ENCODE measurements around the gene WDR75. TPM values are rescaled to one million over a fixed set of nuclear protein-coding genes. Genes with fewer than 3 reads are reported as not detected.

The WDR75 gene
- polyA plus RNA-seq (2013, experiment 1 of 4), result 73.6 TPM
- polyA plus RNA-seq (2013, experiment 2 of 4), result 67.0 TPM
- 61.0 TPM for polyA plus RNA-seq (2013, experiment 3 of 4)
- polyA plus RNA-seq (2013, experiment 4 of 4), result 65.7 TPM

GRCh38 chr2:189440947-189441708, at the start of gene WDR75:
Gene WDR75 (plus strand): TSS chr2:189441474. CDS start chr2:189441493, 19 bp downstream.
- H3K4me1 ChIP-seq (ENCODE audit: control insufficient read depth, insufficient read depth, low read length), result peaks cover 5% of the 10 kb centered on the region
- WGBS, 2 experiments, result 0% methylated on average over 45 to 48 of the region's 48 CpGs
- no peaks in the 10 kb centered on the region for H3K9me3 ChIP-seq (ENCODE audit: control insufficient read depth, low read length)
- H3K27ac ChIP-seq (ENCODE audit: insufficient read depth, low read depth, low read length, poor library complexity, severe bottlenecking), result peak within 1 kb of the TSS; percentile 56
- H3K36me3 ChIP-seq (ENCODE audit: control insufficient read depth, insufficient read depth, low read length), result no peaks in the 10 kb centered on the region
- no peaks in the 10 kb centered on the region for H3K27me3 ChIP-seq (ENCODE audit: control insufficient read depth, insufficient read depth, low read length, poor library complexity, severe bottlenecking)
- peak within 1 kb of the TSS; percentile 74 for H3K4me3 ChIP-seq (ENCODE audit: insufficient read depth, low read depth, low read length)

DNA sequence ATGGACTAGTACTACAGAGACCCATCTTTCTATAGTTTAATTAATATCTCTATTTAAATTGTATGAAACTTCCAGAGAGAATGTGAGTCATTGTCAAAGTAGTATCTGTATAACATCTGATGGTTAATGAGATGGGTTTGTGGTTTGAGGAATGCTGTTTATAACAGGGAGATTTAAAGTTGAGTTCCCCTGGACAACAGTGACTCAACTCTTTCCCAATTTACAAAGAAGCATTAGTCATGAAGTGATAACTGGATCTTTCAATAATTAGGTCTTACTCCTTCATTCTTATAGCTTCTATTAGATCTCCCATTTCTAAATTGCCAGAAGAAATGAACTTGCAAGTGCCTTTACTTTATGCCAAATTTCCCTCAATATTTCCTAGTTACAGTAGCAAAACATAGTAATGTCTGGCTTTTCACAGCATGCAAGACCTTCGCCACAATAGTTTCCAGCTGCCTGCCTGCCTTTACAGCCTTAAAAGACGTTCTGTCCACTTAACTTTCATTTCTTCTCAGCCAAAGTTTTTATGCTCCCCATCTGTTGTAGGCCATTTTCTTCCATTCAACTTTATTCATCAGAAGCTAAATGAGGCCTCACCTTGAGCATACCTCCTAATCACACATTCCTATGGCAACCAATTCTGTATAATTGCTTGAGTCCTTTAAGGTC, 47.7 kb upstream of the WDR75 start:
- no peaks in the 10 kb centered on the region for H3K4me1 ChIP-seq (ENCODE audit: control insufficient read depth, insufficient read depth, low read length)
- H3K9me3 ChIP-seq (ENCODE audit: control insufficient read depth, low read length), result no peaks in the 10 kb centered on the region
- no peaks in the 10 kb centered on the region for H3K27me3 ChIP-seq (ENCODE audit: control insufficient read depth, insufficient read depth, low read length, poor library complexity, severe bottlenecking)
- H3K36me3 ChIP-seq (ENCODE audit: control insufficient read depth, insufficient read depth, low read length), result no peaks in the 10 kb centered on the region
- WGBS, 2 experiments, result 78 to 85% methylated on average over 2 of the region's 2 CpGs
- H3K27ac ChIP-seq (ENCODE audit: insufficient read depth, low read depth, low read length, poor library complexity, severe bottlenecking), result no peak overlapping the region
- no peak overlapping the region for H3K4me3 ChIP-seq (ENCODE audit: insufficient read depth, low read depth, low read length)

GRCh38 chr2:189394525-189394924, 46.7 kb upstream of the WDR75 start:
- Histone ChIP-seq H3K27ac (ENCODE audit: insufficient read depth, low read depth, low read length, poor library complexity, severe bottlenecking) (no peak overlapping the region), H3K9me3 (ENCODE audit: control insufficient read depth, low read length) (no peaks in the 10 kb centered on the region)

DNA sequence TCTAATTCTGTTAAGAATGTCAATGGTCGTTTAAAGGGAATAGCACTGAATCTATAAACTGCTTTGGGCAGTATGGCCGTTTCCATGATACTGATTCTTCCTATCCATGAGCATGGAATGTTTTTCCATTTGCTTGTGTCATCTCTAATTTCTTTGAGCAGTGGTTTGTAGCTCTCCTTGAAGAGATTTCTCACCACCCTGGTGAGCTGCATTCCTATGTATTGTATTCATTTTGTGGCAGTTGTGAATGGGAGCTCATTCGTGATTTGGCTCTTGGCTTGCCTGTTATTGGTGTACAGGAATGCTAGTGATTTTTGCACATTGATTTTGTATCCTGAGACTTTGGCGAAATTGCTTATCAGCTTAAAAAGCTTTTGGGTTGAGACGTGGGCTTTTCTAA, 38.3 kb upstream of the WDR75 start:
- no peaks in the 10 kb centered on the region for H3K4me1 ChIP-seq (ENCODE audit: control insufficient read depth, insufficient read depth, low read length)
- H3K27ac ChIP-seq (ENCODE audit: insufficient read depth, low read depth, low read length, poor library complexity, severe bottlenecking), result no peak overlapping the region
- H3K9me3 ChIP-seq (ENCODE audit: control insufficient read depth, low read length), result no peaks in the 10 kb centered on the region
- WGBS, 2 experiments, result 68 to 86% methylated on average over 4 to 5 of the region's 5 CpGs
- H3K36me3 ChIP-seq (ENCODE audit: control insufficient read depth, insufficient read depth, low read length), result no peaks in the 10 kb centered on the region
- no peak overlapping the region for H3K4me3 ChIP-seq (ENCODE audit: insufficient read depth, low read depth, low read length)
- no peaks in the 10 kb centered on the region for H3K27me3 ChIP-seq (ENCODE audit: control insufficient read depth, insufficient read depth, low read length, poor library complexity, severe bottlenecking)

More at GRCh38 chr2:189394525-189394924, 46.7 kb upstream of the WDR75 start:
- no peaks in the 10 kb centered on the region for H3K36me3 ChIP-seq (ENCODE audit: control insufficient read depth, insufficient read depth, low read length)
- no peak overlapping the region for H3K4me3 ChIP-seq (ENCODE audit: insufficient read depth, low read depth, low read length)
- no peaks in the 10 kb centered on the region for H3K27me3 ChIP-seq (ENCODE audit: control insufficient read depth, insufficient read depth, low read length, poor library complexity, severe bottlenecking)
- no peaks in the 10 kb centered on the region for H3K4me1 ChIP-seq (ENCODE audit: control insufficient read depth, insufficient read depth, low read length)

DNA sequence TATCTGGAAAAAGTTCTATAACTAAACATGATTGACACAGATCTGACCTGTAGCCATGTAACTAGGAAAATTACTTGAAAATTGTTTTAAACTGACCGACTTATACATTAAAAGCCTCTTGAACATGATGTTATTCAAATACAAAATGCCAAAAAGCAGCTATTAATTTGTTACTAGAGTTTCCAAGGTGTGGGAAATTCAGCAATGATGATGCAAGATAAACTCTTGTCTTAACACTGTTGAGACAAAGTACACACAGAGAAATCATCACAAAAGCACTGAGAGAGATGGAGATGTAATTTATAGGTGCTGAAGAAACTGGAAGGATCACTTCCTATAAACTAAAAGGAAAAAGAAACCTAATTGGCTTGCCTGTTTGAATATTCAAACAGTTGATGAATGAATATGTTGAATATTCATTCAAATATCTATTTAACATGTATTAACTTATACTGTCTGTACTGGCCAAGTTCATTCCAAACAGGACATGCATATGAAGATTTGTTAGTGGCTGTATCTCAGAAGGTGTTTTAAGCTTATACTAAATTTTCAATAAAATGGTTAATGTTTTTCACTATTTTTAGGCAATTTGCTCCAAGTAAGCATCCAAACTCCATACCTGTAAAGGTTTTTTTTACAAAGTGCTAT, 34.6 kb upstream of the WDR75 start:
- Histone ChIP-seq H3K4me3 (ENCODE audit: insufficient read depth, low read depth, low read length) (no peak overlapping the region), H3K27ac (ENCODE audit: insufficient read depth, low read depth, low read length, poor library complexity, severe bottlenecking) (no peak overlapping the region), H3K27me3 (ENCODE audit: control insufficient read depth, insufficient read depth, low read length, poor library complexity, severe bottlenecking) (no peaks in the 10 kb centered on the region), H3K4me1 (ENCODE audit: control insufficient read depth, insufficient read depth, low read length) (no peaks in the 10 kb centered on the region), H3K36me3 (ENCODE audit: control insufficient read depth, insufficient read depth, low read length) (no peaks in the 10 kb centered on the region), H3K9me3 (ENCODE audit: control insufficient read depth, low read length) (no peaks in the 10 kb centered on the region)
- WGBS, 2 experiments, result 100% methylated on average over 1 of the region's 1 CpG; no CpG with 5 or more reads in 1 of the 2 experiments

- Histone ChIP-seq H3K4me1 (ENCODE audit: control insufficient read depth, insufficient read depth, low read length) (no peaks in the 10 kb centered on the region), H3K4me3 (ENCODE audit: insufficient read depth, low read depth, low read length) (no peak overlapping the region), H3K9me3 (ENCODE audit: control insufficient read depth, low read length) (no peaks in the 10 kb centered on the region), H3K27me3 (ENCODE audit: control insufficient read depth, insufficient read depth, low read length, poor library complexity, severe bottlenecking) (no peaks in the 10 kb centered on the region), H3K36me3 (ENCODE audit: control insufficient read depth, insufficient read depth, low read length) (no peaks in the 10 kb centered on the region), H3K27ac (ENCODE audit: insufficient read depth, low read depth, low read length, poor library complexity, severe bottlenecking) (no peak overlapping the region)
- WGBS, 2 experiments, result 65 to 77% methylated on average over 3 to 4 of the region's 4 CpGs
Observed at GRCh38 chr2:189407281-189408209, 33.7 kb upstream of the WDR75 start.

GRCh38 chr2:189408294-189408693, 33.0 kb upstream of the WDR75 start:
- H3K4me3 ChIP-seq (ENCODE audit: insufficient read depth, low read depth, low read length), result no peak overlapping the region
- no peaks in the 10 kb centered on the region for H3K27me3 ChIP-seq (ENCODE audit: control insufficient read depth, insufficient read depth, low read length, poor library complexity, severe bottlenecking)
- no peaks in the 10 kb centered on the region for H3K9me3 ChIP-seq (ENCODE audit: control insufficient read depth, low read length)
- H3K27ac ChIP-seq (ENCODE audit: insufficient read depth, low read depth, low read length, poor library complexity, severe bottlenecking), result no peak overlapping the region
- no CpG with 5 or more reads among the region's 1 CpG for WGBS, 2 experiments
- no peaks in the 10 kb centered on the region for H3K4me1 ChIP-seq (ENCODE audit: control insufficient read depth, insufficient read depth, low read length)
- H3K36me3 ChIP-seq (ENCODE audit: control insufficient read depth, insufficient read depth, low read length), result no peaks in the 10 kb centered on the region

GRCh38 chr2:189409131-189409530, 32.1 kb upstream of the WDR75 start:
- Histone ChIP-seq H3K4me3 (ENCODE audit: insufficient read depth, low read depth, low read length) (no peak overlapping the region), H3K9me3 (ENCODE audit: control insufficient read depth, low read length) (no peaks in the 10 kb centered on the region), H3K27ac (ENCODE audit: insufficient read depth, low read depth, low read length, poor library complexity, severe bottlenecking) (no peak overlapping the region), H3K4me1 (ENCODE audit: control insufficient read depth, insufficient read depth, low read length) (no peaks in the 10 kb centered on the region), H3K27me3 (ENCODE audit: control insufficient read depth, insufficient read depth, low read length, poor library complexity, severe bottlenecking) (no peaks in the 10 kb centered on the region), H3K36me3 (ENCODE audit: control insufficient read depth, insufficient read depth, low read length) (no peaks in the 10 kb centered on the region)
- 93 to 95% methylated on average over 2 to 3 of the region's 3 CpGs for WGBS, 2 experiments

- 100% methylated on average over 1 of the region's 1 CpG; no CpG with 5 or more reads in 1 of the 2 experiments for WGBS, 2 experiments
- Histone ChIP-seq H3K27ac (ENCODE audit: insufficient read depth, low read depth, low read length, poor library complexity, severe bottlenecking) (no peak overlapping the region), H3K36me3 (ENCODE audit: control insufficient read depth, insufficient read depth, low read length) (no peaks in the 10 kb centered on the region), H3K4me3 (ENCODE audit: insufficient read depth, low read depth, low read length) (no peak overlapping the region), H3K27me3 (ENCODE audit: control insufficient read depth, insufficient read depth, low read length, poor library complexity, severe bottlenecking) (no peaks in the 10 kb centered on the region), H3K4me1 (ENCODE audit: control insufficient read depth, insufficient read depth, low read length) (no peaks in the 10 kb centered on the region), H3K9me3 (ENCODE audit: control insufficient read depth, low read length) (no peaks in the 10 kb centered on the region)
Observed at GRCh38 chr2:189409647-189410046, 31.6 kb upstream of the WDR75 start.
